Hematopoietic multipotent progenitor cell treated with erythropoietin and hydrocortisone succinate and interleukin-3 and kit ligand, for 15 days (in vitro differentiated cells): ENCODE results near the gene KCTD18.

Experiments used
- DNase-seq: peaks from one replicate; pipeline ENCODE4 v3.0.0-alpha.2; 2015; ENCODE audit warnings: low spot score

KCTD18 gene

GRCh38 chr2:200454927-200455801, 54.7 kb downstream of the KCTD18 start:
- no peak for DNase-seq

GRCh38 chr2:200453853-200454534, 55.9 kb downstream of the KCTD18 start:
- no peak for DNase-seq

- DNase-seq, result no peak
These were observed 56.6 kb downstream of the KCTD18 start for GRCh38 chr2:200453142-200453852.

- DNase-seq, result no peak
These were observed 57.5 kb downstream of the KCTD18 start for GRCh38 chr2:200452377-200452776.

- no peak for DNase-seq
These were observed 58.4 kb downstream of the KCTD18 start for GRCh38 chr2:200451511-200451910.

GRCh38 chr2:200450288-200450687, 59.6 kb downstream of the KCTD18 start:
- no peak for DNase-seq

GRCh38 chr2:200449149-200449548, 60.7 kb downstream of the KCTD18 start:
- DNase-seq, result no peak

GRCh38 chr2:200448455-200448854, 61.4 kb downstream of the KCTD18 start:
- DNase-seq, result no peak

- no peak for DNase-seq
These were observed 62.6 kb downstream of the KCTD18 start for GRCh38 chr2:200447139-200447855.

GRCh38 chr2:200446612-200447011, 63.3 kb downstream of the KCTD18 start:
- DNase-seq, result no peak

- DNase-seq, result no peak
These were observed 64.6 kb downstream of the KCTD18 start for GRCh38 chr2:200445284-200445683.

- no peak for DNase-seq
These were observed 65.3 kb downstream of the KCTD18 start for GRCh38 chr2:200444530-200444929.

GRCh38 chr2:200443916-200444315, 66.0 kb downstream of the KCTD18 start:
- DNase-seq, result no peak

GRCh38 chr2:200443376-200443775, 66.5 kb downstream of the KCTD18 start:
- DNase-seq, result no peak

- DNase-seq, result no peak
These were observed 67.4 kb downstream of the KCTD18 start for GRCh38 chr2:200442471-200442870.

- no peak for DNase-seq
These were observed 69.9 kb downstream of the KCTD18 start for GRCh38 chr2:200439981-200440380.
